GM12873 (cell line): ENCODE data around the gene LYL1.

Experiments used
- TF ChIP-seq, protein P1 (sequence below): IDR thresholded peaks from 2 replicates; pipeline ENCODE4 v1.5.1; 2012; ENCODE audit warnings: low read depth, mild to moderate bottlenecking, moderate library complexity, low read length, control low read depth; ENCODE audit not compliant: insufficient read depth; ENCODE audit errors: missing control alignments

Gene LYL1

DNA sequence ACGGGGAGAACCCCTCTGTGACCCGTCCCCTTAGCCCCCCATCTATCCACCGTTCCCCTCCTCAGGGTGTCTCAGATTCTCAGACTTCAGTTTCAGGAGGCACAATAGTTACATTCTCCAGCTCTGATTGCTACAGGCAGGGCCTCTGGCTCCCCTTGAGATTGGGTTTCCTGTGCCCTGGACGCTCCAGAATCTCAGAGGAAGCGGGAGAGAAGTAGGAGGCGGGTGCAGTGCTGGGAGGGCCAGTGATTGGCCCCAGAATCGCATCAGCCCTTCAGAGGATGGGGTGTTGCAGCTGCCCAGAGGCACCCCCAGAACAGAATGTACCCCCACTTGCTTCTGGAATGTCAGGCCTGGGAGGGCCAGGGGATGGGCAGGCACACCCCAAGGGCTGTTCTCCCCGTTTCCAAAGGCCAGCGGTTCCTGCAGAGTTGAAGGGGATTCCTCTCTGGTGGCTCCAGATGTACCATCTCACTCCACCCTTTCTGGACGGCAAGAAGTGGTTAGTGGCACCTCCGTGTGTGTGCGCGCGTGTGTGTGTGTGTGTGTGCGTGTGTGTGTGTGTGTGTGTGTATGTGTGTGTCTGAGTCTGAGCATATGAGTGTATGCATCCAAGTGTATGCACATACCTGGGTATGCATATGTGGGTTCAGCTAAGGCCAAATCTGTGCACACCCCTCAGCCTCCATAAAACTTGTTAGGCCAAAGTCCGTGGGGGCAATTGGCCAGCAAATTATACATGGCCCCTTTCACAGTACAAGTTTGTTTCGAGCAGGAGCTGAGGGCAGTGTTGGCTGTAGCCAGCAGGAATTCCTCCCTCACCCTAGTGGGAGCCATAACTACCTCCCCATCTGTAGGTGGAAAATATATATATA is 35.5 kb downstream of the LYL1 start:
- TF ChIP-seq, protein P1, sequence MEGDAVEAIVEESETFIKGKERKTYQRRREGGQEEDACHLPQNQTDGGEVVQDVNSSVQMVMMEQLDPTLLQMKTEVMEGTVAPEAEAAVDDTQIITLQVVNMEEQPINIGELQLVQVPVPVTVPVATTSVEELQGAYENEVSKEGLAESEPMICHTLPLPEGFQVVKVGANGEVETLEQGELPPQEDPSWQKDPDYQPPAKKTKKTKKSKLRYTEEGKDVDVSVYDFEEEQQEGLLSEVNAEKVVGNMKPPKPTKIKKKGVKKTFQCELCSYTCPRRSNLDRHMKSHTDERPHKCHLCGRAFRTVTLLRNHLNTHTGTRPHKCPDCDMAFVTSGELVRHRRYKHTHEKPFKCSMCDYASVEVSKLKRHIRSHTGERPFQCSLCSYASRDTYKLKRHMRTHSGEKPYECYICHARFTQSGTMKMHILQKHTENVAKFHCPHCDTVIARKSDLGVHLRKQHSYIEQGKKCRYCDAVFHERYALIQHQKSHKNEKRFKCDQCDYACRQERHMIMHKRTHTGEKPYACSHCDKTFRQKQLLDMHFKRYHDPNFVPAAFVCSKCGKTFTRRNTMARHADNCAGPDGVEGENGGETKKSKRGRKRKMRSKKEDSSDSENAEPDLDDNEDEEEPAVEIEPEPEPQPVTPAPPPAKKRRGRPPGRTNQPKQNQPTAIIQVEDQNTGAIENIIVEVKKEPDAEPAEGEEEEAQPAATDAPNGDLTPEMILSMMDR, result no peak

DNA sequence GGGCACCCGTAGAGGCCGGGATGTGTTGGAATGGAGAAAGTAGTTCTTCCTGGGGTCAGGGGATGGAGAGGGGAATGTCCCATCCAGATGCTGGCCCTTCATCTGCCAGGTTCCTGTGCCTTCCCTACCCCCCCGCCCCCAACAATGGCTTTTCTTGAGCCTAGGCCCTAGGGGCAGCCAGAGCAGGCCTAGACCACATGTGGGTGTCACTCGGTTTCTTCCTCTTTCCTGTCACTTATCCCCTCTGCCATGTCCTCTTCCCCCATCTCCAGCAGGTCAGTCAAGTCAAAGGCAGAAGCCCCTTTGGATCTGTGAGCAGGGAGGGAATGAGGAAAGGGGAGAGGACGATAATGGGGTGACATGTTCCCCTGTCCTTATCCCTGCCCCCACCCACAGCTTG is 36.4 kb downstream of the LYL1 start:
- TF ChIP-seq, protein P1, result no peak

DNA sequence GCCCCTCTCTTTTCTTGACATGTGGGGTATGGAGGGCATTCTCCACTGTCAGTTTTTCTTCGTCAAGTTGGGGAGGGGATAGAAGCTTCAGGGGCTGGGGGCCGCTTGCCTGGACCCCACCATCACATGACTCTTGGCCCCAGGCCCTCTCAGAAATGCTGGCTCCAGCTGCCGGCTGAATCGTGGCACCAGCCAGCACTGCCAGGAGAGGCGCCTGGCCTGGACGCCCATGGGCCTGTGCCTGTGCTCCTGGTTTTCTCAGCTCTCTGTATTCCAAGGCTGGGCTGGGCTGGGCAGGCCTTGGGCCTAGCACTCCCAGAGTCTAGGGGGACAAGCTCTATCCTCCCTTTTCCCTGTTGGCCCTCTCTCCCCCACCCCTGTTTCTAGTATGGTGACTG is 38.6 kb downstream of the LYL1 start:
- TF ChIP-seq, protein P1, result no peak

DNA sequence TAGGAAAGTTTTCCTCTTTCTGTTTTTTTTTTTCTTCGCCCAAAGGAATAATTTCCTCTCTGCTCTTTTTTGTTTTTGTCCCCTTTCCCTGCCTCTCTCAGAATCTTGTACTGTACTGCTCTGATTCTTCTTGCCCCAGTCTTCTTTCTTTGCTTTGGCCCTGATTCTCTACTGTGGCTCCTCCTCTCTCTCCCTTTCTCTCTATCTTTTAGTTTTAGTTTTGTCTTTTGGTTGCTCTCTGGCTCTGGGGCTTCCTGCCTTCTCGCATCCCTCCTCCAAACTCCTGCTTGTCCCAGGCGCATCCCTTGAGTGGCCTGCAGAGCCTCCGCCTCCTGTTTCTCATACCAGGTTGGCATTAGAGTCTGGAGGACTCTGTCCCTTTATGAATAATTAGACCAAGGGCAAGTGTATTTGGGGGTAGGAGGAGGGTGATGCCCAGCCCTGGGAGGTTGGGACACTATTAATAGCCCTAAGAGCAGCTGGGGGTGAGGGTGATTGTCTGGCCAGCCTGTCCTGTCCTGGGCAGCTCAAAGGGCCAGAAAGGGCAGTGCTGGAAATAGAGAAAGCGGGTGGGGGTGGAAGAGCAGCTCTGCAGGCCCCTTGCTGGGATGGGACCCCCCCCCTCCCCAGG is 39.1 kb downstream of the LYL1 start:
- TF ChIP-seq, protein P1, result no peak

DNA sequence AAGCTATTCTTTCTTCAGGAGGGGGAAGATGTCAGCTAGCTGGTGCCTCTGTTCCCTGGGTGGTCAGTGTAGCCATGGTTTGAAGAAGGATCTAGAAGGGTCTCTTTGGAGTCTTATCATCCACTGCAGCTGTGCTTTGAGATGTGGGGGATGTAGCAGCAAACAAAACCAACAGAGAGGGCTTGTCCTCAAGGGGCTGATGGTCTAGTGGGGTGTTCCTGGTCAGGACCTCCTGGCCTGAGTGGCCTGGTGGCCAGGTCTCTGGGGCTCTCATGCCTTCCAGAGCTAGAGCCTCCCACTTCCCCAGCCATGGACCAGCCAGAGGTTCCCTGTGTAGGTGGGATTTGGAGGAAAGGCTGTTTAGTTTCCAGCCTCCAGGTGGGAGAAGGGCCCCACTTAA is 40.3 kb downstream of the LYL1 start:
- TF ChIP-seq, protein P1, result no peak

DNA sequence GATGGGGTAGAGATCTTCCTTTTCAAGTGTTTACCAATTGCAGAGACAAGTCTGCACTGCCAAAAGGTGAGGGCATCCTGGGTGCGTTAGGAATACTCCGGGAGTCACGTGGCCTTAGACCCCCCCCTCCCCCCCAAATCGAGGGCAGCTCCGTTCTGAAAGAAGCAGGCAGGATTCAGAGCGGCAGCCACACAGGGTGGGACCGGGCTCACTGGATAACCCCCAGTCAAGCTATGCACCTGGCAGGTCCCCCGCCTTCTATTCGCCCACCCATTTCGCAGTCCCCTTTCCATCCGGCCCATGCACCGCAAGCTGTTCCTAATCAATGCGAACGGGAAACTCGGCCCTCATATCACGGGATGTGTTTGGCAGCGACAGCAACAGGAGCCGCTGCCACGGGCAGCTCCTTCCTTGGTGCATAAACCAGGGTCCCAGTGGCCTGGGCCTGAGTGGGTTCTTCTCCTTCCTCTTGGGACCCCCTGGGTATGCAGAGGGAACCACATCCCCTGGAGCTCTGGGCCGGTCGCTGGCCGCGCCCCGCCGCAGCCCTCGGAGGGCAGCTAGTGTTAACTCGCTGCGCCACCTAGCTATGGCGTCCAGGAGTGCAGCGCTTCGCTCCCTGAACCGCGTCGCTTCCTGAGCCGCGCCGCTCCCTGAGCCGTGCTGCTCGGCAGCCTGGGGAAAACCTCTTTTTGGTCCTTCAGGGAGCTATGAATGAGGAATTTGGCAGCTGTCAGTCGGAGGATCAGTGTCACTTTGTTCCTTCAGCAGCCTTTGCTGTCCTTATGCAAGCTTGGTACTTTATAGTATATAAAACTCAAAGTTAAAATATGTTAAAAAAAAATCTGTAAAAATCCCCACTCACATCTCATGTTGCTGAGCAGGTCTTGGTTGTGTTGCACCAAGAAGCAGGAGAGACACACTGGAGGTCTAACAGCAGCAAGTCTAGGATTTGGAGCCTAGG is 41.4 kb downstream of the LYL1 start:
- TF ChIP-seq, protein P1, result peak; percentile 99

DNA sequence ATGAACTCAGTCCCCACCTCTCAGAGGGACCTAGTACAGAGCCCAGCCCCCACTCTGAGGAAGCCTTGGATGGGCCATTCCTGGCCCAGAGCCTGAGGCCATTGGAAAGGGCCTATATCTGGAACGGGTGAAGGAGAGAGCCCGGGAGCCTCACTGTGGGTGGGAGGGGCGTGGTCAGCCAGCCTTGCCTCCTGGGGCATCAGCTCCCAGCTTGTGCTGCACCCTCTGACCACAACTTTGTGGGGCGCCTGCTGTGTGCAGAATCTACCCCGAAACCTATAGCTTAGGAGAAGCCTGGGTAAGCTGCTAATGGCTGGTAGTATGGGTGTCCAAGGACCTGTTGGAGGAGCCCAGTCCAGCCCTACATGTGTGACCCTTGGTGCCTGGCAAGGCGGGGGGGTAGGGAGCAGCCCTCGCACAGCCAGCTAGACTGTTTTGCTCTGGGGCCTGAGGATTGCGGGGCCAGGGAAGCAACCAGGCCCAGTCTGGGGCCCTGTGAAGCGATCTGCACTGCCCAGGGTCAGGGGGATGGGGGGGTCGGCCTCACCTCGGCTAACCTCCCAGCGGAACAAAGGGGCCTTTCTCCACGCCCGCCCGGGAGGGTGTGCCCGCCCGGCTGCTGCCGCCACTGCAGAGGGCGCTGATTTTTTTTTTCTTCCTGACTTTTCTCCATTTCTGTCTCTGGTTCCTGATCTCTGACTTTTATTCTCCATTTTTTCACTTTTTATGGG is 42.3 kb downstream of the LYL1 start:
- TF ChIP-seq, protein P1, result no peak
